ENCODE data around the gene TMA16.

TMA16 gene

DNA sequence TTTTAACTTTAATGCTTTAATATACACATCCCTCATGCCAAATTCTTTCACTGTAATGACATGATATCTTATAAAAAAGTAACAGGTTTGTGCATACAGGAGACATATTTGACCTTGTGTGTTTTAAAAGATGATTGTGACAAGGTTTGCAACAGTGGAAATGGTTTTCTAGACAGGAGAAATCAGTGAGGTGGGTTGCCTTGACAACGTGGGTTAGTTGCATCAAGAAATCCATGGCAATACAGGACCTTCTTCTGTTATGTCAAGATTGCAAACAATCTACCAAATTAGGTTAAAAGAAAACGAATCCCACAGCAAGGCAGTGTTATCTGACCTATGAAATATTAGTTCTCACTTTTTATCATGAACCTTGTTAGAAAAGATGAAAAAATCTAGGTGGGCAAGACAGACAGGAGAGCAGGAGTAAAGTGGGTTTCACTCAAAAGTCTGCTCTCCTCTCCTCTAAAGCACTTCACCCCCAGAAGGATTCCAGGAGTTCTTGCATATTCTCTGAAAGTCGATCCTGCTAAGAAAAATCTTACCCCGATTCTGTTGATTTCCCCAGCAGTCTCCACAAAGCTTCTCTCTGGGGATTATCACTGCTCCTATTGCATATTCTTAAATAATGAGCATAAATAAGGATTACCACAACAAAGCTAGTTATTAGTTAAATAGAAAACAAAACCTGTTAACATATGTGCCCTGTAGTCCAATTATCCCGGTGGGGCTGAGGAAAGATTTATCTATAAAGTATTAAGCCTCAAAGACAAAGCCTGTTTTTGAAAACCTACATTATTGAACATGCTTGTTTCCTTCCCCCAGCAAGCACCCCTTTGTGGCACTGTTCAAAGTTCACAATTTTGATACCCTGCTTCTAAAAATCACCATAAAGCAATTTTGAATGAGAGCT is 71.0 kb downstream of the TMA16 start:
- no peak for DNase-seq

DNA sequence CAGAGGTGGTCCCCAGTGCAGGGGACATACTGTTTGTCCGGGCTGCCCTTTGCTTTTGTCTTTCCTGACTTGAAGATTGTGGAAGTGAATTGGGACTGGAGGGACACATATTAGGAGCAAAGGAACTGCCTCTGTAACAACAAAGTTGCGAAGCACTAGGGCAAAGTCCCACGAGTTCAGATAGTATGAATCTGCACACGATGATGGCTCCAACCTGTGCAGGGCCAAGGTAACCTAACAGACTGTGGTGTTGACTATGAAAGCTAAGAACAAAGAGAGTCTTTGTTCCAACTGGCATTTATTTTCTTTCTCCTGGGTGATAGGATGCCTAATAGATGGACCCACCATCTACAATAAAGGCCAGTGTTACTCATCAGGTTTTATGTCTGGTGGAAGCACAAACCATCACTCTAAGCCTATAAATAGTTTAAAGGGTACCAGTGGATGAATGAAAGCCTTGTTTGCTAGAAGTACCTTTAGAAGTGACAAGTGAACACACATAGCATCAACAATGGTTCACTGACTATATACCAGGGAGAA is 71.8 kb downstream of the TMA16 start:
- no peak for DNase-seq

DNA sequence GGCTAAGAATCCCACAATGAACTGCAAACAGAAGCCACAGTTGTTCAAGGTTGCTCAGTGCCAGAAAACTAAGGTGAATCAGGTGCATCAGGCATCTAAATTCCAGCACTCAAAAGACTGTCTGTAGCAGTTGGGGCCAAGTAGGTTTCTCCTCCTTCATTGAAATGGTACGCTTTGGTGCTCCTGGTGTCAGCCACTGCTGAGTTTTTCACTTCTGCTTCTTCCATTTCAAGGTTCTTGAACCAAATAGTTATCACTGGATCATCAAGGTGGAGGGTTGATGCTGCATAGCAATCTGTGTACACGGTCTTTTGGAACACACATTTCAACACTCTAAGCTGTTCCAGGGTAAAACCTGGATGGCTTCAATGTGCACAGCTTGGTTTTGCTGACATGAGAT is 74.4 kb downstream of the TMA16 start:
- DNase-seq = no peak

Data from NCI-H510A (cell line).